HepG2 (cell line): ENCODE data around the gene FARSB. TPM values are rescaled to one million over a fixed set of nuclear protein-coding genes. Genes with fewer than 3 reads are reported as not detected.

Source experiments
- AKNA ChIP-seq: sonication (generic); formaldehyde crosslinking; IDR thresholded peaks from 2 replicates; pipeline ENCODE4 v1.4.0; 2020; ENCODE audit warnings: missing genetic modification reagents, borderline replicate concordance
- BRCA1 ChIP-seq: sonication (generic); formaldehyde crosslinking; IDR thresholded peaks from 2 replicates; pipeline ENCODE4 v1.4.0; 2020; ENCODE audit warnings: missing genetic modification reagents
- CEBPG ChIP-seq: IDR thresholded peaks from 2 replicates; pipeline ENCODE4 v1.6.1; 2016
- JUN ChIP-seq: sonication (generic); formaldehyde crosslinking; IDR thresholded peaks from 2 replicates; pipeline ENCODE4 v1.4.0; 2020; ENCODE audit warnings: mild to moderate bottlenecking, missing genetic modification reagents
- KMT2A ChIP-seq: sonication (generic); formaldehyde crosslinking; IDR thresholded peaks from 2 replicates; pipeline ENCODE4 v1.4.0; 2020; ENCODE audit warnings: missing genetic modification reagents
- NFE2 ChIP-seq: sonication (generic); formaldehyde crosslinking; IDR thresholded peaks from 2 replicates; pipeline ENCODE4 v1.4.0; 2020; ENCODE audit warnings: missing genetic modification reagents
- ONECUT2 ChIP-seq: sonication (generic); formaldehyde crosslinking; IDR thresholded peaks from 2 replicates; pipeline ENCODE4 v1.4.0; 2020; ENCODE audit warnings: missing genetic modification reagents
- RBAK ChIP-seq: sonication (generic); formaldehyde crosslinking; IDR thresholded peaks from 2 replicates; pipeline ENCODE4 v1.5.1; 2020; ENCODE audit warnings: mild to moderate bottlenecking, missing genetic modification reagents
- TBP ChIP-seq: sonication (generic); formaldehyde crosslinking; IDR thresholded peaks from 2 replicates; pipeline ENCODE4 v1.5.0; 2020; ENCODE audit warnings: missing genetic modification reagents
- TBX2 ChIP-seq: sonication (generic); formaldehyde crosslinking; IDR thresholded peaks from 2 replicates; pipeline ENCODE4 v1.5.0; 2020; ENCODE audit warnings: missing genetic modification reagents, mild to moderate bottlenecking, borderline replicate concordance
- TOPORS ChIP-seq: sonication (generic); formaldehyde crosslinking; IDR thresholded peaks from 2 replicates; pipeline ENCODE4 v1.8.0; 2023; ENCODE audit warnings: mild to moderate bottlenecking, missing genetic modification reagents
- ZBTB7A ChIP-seq: sonication (generic); formaldehyde crosslinking; IDR thresholded peaks from 2 replicates; pipeline ENCODE4 v1.8.0; 2022; ENCODE audit warnings: mild to moderate bottlenecking, missing genetic modification reagents
- ZNF33A ChIP-seq: sonication (generic); formaldehyde crosslinking; IDR thresholded peaks from 2 replicates; pipeline ENCODE4 v1.5.1; 2020; ENCODE audit warnings: missing genetic modification reagents, mild to moderate bottlenecking, moderate library complexity, borderline replicate concordance
- ZNF44 ChIP-seq: sonication (generic); formaldehyde crosslinking; IDR thresholded peaks from 2 replicates; pipeline ENCODE4 v1.5.1; 2020; ENCODE audit warnings: mild to moderate bottlenecking, missing genetic modification reagents
- ZNF597 ChIP-seq: sonication (generic); formaldehyde crosslinking; IDR thresholded peaks from 2 replicates; pipeline ENCODE4 v1.5.0; 2020; ENCODE audit warnings: missing genetic modification reagents
- ZNF609 ChIP-seq: sonication (generic); formaldehyde crosslinking; IDR thresholded peaks from 2 replicates; pipeline ENCODE4 v1.4.0; 2020; ENCODE audit warnings: mild to moderate bottlenecking, missing genetic modification reagents, borderline replicate concordance
- polyA plus RNA-seq, 8 experiments: library from polyadenylated mRNA; depleted of rRNA in 3 of 8; stranded (reverse) in 7 of 8; unstranded in 1 of 8; fragments of >200 nt; fragmentation: Illumina TruSeq in 4 of 8; extraction: Trizol in 4 of 8; gene quantifications; 2 replicates each; pipeline versions ENCODE4 v1.2.1 to v1.2.3, GENCODE V29; 2011 to 2016; ENCODE audit warnings: low read depth in 4 of 8, missing spikeins in 1 of 8, mixed read lengths in 1 of 8; ENCODE audit not compliant: insufficient read depth in 1 of 8
- total RNA-seq, 5 experiments: library from RNA; depleted of rRNA; stranded (reverse); fragments of >200 nt; fragmentation: Illumina TruSeq; extraction: Trizol; gene quantifications; 2 replicates each; pipeline ENCODE4 v1.2.3, GENCODE V29; 2016; ENCODE audit warnings: low read depth in 1 of 5

Gene FARSB
- total and polyA plus RNA-seq, 2 of the 13 experiments (the other 11 are each of a cell fraction or from before 2014, with no cell fraction given): 23.3 to 45.9 TPM

GRCh38 chr2:222670191-222671038 lies 14.5 kb upstream of the FARSB start (continued):
- TF ChIP-seq ZNF597 (CRISPR knock-in tag): no peak
- no peak for TF ChIP-seq ZBTB7A (CRISPR knock-in tag)
- TF ChIP-seq RBAK (CRISPR knock-in tag): no peak
- no peak for TF ChIP-seq JUN (CRISPR knock-in tag)
- TF ChIP-seq TBP (CRISPR knock-in tag): no peak
- TF ChIP-seq ONECUT2: peak; percentile 80
- TF ChIP-seq ZNF33A: no peak
- TF ChIP-seq KMT2A (CRISPR knock-in tag): 0 out of 2 replicates have a peak, but pooled peaks have one; percentile 27
- TF ChIP-seq AKNA (CRISPR knock-in tag): no peak
- TF ChIP-seq ZNF609 (CRISPR knock-in tag): no peak
- no peak for TF ChIP-seq TBX2 (CRISPR knock-in tag)
- peak; percentile 67 for TF ChIP-seq CEBPG (CRISPR knock-in tag)
- TF ChIP-seq NFE2: no peak
- peak; percentile 88 for TF ChIP-seq ZNF44 (CRISPR knock-in tag)
- no peak for TF ChIP-seq TOPORS
- TF ChIP-seq BRCA1 (CRISPR knock-in tag): no peak
